Measurements from ENCODE around the gene EFNA3. TPM values are rescaled to one million over a fixed set of nuclear protein-coding genes. Genes with fewer than 3 reads are reported as not detected.
A peak's percentile ranks its signal among the peaks of the same experiment; 100 is the strongest.

Gene EFNA3
- total RNA-seq, 1 experiment from 2014 or later = 20.4 TPM

DNA sequence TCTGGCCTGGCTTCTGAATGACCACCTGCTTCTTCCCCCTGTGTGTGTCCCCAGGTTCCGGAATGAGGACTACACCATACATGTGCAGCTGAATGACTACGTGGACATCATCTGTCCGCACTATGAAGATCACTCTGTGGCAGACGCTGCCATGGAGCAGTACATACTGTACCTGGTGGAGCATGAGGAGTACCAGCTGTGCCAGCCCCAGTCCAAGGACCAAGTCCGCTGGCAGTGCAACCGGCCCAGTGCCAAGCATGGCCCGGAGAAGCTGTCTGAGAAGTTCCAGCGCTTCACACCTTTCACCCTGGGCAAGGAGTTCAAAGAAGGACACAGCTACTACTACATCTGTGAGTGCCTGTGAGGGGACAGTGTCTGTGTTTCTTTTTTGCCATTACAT is 52.6 kb downstream of the EFNA3 start:
- peak overlapping the region; percentile 91 for H3K9ac ChIP-seq (ENCODE audit: low read length)
- POLR2A ChIA-PET = no interaction called here

DNA sequence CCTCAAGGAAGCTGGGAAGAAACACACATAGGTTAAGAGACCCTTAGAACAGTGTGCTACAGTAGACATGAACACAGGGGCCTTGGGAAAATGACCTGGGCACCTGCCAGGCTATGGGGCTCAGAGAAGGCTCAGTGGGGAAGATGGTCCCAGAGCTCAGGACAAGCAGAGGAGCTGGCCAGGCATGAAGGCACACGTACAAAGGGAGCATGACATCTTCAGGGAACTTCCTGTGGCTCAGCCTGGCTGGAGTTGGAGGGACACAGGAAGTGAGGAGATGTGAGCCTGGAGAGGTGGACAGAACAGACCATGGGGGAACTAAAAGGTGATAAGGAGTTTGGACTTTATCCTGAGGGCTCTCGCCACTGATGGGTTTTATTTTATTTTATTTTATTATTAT is 53.2 kb downstream of the EFNA3 start:
- H3K4me2 ChIP-seq (ENCODE audit: low read length) = 0 out of 2 replicates have a peak overlapping the region, but pooled peaks have one; percentile 9
- TF ChIP-seq SRF (IDR thresholded peaks at IDR 0.05; ENCODE audit: low read depth) = no peak
- no peak for TF ChIP-seq EGR1 (IDR thresholded peaks at IDR 0.05; ENCODE audit: low read depth)
- no peak for TF ChIP-seq ZFX (IDR thresholded peaks at IDR 0.05)
- TF ChIP-seq ZNF274 (IDR thresholded peaks at IDR 0.05; ENCODE audit: low read depth, low read length) = no peak
- TF ChIP-seq, protein P1, sequence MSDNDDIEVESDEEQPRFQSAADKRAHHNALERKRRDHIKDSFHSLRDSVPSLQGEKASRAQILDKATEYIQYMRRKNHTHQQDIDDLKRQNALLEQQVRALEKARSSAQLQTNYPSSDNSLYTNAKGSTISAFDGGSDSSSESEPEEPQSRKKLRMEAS (IDR thresholded peaks at IDR 0.05) = no peak
- TF ChIP-seq RAD21 (IDR thresholded peaks at IDR 0.05; ENCODE audit: low read depth) = no peak
- TF ChIP-seq SIN3A (IDR thresholded peaks at IDR 0.05; ENCODE audit: low read depth) = no peak
- TF ChIP-seq EZH2phosphoT487 (IDR thresholded peaks at IDR 0.05; ENCODE audit: borderline replicate concordance) = no peak
- TF ChIP-seq SP1 (IDR thresholded peaks at IDR 0.05; ENCODE audit: low read depth) = no peak
- TF ChIP-seq, protein P2, sequence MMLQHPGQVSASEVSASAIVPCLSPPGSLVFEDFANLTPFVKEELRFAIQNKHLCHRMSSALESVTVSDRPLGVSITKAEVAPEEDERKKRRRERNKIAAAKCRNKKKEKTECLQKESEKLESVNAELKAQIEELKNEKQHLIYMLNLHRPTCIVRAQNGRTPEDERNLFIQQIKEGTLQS (IDR thresholded peaks at IDR 0.05) = no peak
- no peak for TF ChIP-seq ELF1 (IDR thresholded peaks at IDR 0.05; ENCODE audit: borderline replicate concordance, low read depth)
- no peak for TF ChIP-seq POLR2AphosphoS5 (IDR thresholded peaks at IDR 0.05; ENCODE audit: low read depth, low read length)
- no peak for TF ChIP-seq CEBPB (IDR thresholded peaks at IDR 0.05; ENCODE audit: low read depth)
- no peak for TF ChIP-seq CBX3 (IDR thresholded peaks at IDR 0.05; ENCODE audit: low read depth)
- no peak for TF ChIP-seq EZH2 (IDR thresholded peaks at IDR 0.05)

More for the DNA sequence above, 52.6 kb downstream of the EFNA3 start:
- Histone ChIP-seq H3K4me1 (ENCODE audit: control insufficient read depth in 1 of 2, insufficient read depth in 2 of 2, low read length in 2 of 2) (peaks cover 35 to 79% of the 10 kb centered on the region in 2 experiments), H3K36me3 (ENCODE audit: control insufficient read depth in 1 of 2, insufficient read depth in 2 of 2, low read length in 2 of 2) (peaks cover 13 to 33% of the 10 kb centered on the region in 2 experiments; a peak in 3 of 4 replicates), H4K20me1 (ENCODE audit: insufficient read depth) (no peaks in the 10 kb centered on the region), H3K4me2 (ENCODE audit: low read length) (0 out of 2 replicates have a peak overlapping the region, but pooled peaks have one; percentile 9), H3K79me2 (ENCODE audit: insufficient read depth, low read length) (peaks cover 46% of the 10 kb centered on the region), H3K9me3 (ENCODE audit: control insufficient read depth in 1 of 2, insufficient read depth in 1 of 2, low read depth in 1 of 2, low read length in 2 of 2) (no peaks in the 10 kb centered on the region), H2AFZ (ENCODE audit: low read depth, low read length, poor library complexity, severe bottlenecking) (no peak overlapping the region), H3K4me3 (replicated peaks in 1 of 2; ENCODE audit: low read depth in 1 of 2, low read length in 2 of 2) (no peak overlapping the region), H3K27me3 (ENCODE audit: insufficient read depth, low read length) (no peaks in the 10 kb centered on the region), H3K27ac (ENCODE audit: low read depth, low read length) (peak overlapping the region; percentile 97; the same call in 1 of the 2 replicates), H3K9me2 (ENCODE audit: insufficient read depth) (no peaks in the 10 kb centered on the region)
- ATAC-seq (no peak), DNase-seq (ENCODE audit: low read depth, low spot score) (no peak)
- no TSS peak for BruUV-seq (replicated peaks)
- RAD21 ChIA-PET (ENCODE audit: low non-redundant PET in 1 of 2, low total read pairs in 2 of 2, uncharacterized antibody in 2 of 2, unreplicated experiment in 2 of 2) = no interaction called here
- TF ChIP-seq ELF1 (IDR thresholded peaks at IDR 0.05; ENCODE audit: borderline replicate concordance, low read depth) (no peak), CBX3 (IDR thresholded peaks at IDR 0.05; ENCODE audit: low read depth) (no peak), CEBPB (IDR thresholded peaks at IDR 0.05; ENCODE audit: low read depth) (no peak)
- TF ChIP-seq, protein P2 (IDR thresholded peaks at IDR 0.05) = no peak
- TF ChIP-seq, protein P3, sequence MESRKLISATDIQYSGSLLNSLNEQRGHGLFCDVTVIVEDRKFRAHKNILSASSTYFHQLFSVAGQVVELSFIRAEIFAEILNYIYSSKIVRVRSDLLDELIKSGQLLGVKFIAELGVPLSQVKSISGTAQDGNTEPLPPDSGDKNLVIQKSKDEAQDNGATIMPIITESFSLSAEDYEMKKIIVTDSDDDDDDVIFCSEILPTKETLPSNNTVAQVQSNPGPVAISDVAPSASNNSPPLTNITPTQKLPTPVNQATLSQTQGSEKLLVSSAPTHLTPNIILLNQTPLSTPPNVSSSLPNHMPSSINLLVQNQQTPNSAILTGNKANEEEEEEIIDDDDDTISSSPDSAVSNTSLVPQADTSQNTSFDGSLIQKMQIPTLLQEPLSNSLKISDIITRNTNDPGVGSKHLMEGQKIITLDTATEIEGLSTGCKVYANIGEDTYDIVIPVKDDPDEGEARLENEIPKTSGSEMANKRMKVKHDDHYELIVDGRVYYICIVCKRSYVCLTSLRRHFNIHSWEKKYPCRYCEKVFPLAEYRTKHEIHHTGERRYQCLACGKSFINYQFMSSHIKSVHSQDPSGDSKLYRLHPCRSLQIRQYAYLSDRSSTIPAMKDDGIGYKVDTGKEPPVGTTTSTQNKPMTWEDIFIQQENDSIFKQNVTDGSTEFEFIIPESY (IDR thresholded peaks at IDR 0.05; ENCODE audit: extremely low read depth, insufficient replicate concordance, low read length) = no peak
- CTCF ChIA-PET = no interaction called here
- intact Hi-C loops (cut with micrococcal nuclease) = no loop called here

More for the DNA sequence above, 53.2 kb downstream of the EFNA3 start:
- ChIA-PET RAD21 (ENCODE audit: low non-redundant PET in 1 of 2, low total read pairs in 2 of 2, uncharacterized antibody in 2 of 2, unreplicated experiment in 2 of 2) (no interaction called here), CTCF (no interaction called here), POLR2A (no interaction called here)
- H3K9me3 ChIP-seq (ENCODE audit: control insufficient read depth in 1 of 2, insufficient read depth in 1 of 2, low read depth in 1 of 2, low read length in 2 of 2) = no peaks in the 10 kb centered on the region
- ATAC-seq = no peak
- intact Hi-C loops (cut with micrococcal nuclease) = no loop called here
- no peaks in the 10 kb centered on the region for H3K27me3 ChIP-seq (ENCODE audit: insufficient read depth, low read length)
- BruUV-seq (replicated peaks) = no TSS peak
- no peak for DNase-seq (ENCODE audit: low read depth, low spot score)
- peaks cover 32 to 77% of the 10 kb centered on the region in 2 experiments for H3K4me1 ChIP-seq (ENCODE audit: control insufficient read depth in 1 of 2, insufficient read depth in 2 of 2, low read length in 2 of 2)
- no peaks in the 10 kb centered on the region for H3K9me2 ChIP-seq (ENCODE audit: insufficient read depth)
- peaks cover 49% of the 10 kb centered on the region for H3K79me2 ChIP-seq (ENCODE audit: insufficient read depth, low read length)
- H3K4me3 ChIP-seq (replicated peaks in 1 of 2; ENCODE audit: low read depth in 1 of 2, low read length in 2 of 2) = no peak overlapping the region
- H2AFZ ChIP-seq (ENCODE audit: low read depth, low read length, poor library complexity, severe bottlenecking) = no peak overlapping the region
- no peaks in the 10 kb centered on the region for H4K20me1 ChIP-seq (ENCODE audit: insufficient read depth)
- H3K9ac ChIP-seq (ENCODE audit: low read length) = peak overlapping the region; percentile 91; the same call in 1 of the 2 replicates
- peaks cover 13 to 33% of the 10 kb centered on the region in 2 experiments; a peak in 3 of 4 replicates for H3K36me3 ChIP-seq (ENCODE audit: control insufficient read depth in 1 of 2, insufficient read depth in 2 of 2, low read length in 2 of 2)
- no peak overlapping the region for H3K27ac ChIP-seq (ENCODE audit: low read depth, low read length)

All from HCT116 (cell line).